Gastroesophageal sphincter (tissue), 4 donors: Measurements from ENCODE around the gene CHRNA4. TPM values are rescaled to one million over a fixed set of nuclear protein-coding genes. Genes with fewer than 3 reads are reported as not detected.

Experiments used
- ATAC-seq: fragments of 150-250 bp; one replicate; pipeline ENCODE4 v1.9.1; 2016; ENCODE audit warnings: mild to moderate bottlenecking, moderate library complexity
- H3K27ac ChIP-seq, 4 donors: fragments of 200-600 bp; sonication (generic) in 3 of 4; 1 replicate in 3 of 4; 2 replicates in 1 of 4; pipeline ENCODE4 v1.5.1; 2016 to 2019
- H3K27me3 ChIP-seq: fragments of 200-600 bp; sonication (generic); one replicate; pipeline ENCODE4 v1.5.1; 2019
- H3K36me3 ChIP-seq, 2 donors: fragments of 200-600 bp; sonication (generic); one replicate each; pipeline ENCODE4 v1.5.1; 2019; ENCODE audit warnings: control low read depth in 1 of 2
- H3K4me1 ChIP-seq, 3 donors: fragments of 200-600 bp; sonication (generic); 1 replicate in 2 of 3; 2 replicates in 1 of 3; pipeline ENCODE4 v1.5.1; 2016 to 2019; ENCODE audit warnings: control low read depth in 2 of 3
- H3K4me3 ChIP-seq, 2 donors: fragments of 200-600 bp; sonication (generic); one replicate each; pipeline ENCODE4 v1.5.1; 2019; ENCODE audit warnings: mild to moderate bottlenecking in 1 of 2, moderate library complexity in 1 of 2
- H3K9me3 ChIP-seq, 3 donors: fragments of 200-600 bp; sonication (generic); one replicate each; pipeline ENCODE4 v1.5.1; 2017 to 2019; ENCODE audit warnings: control low read depth in 2 of 3
- CTCF ChIP-seq, 4 experiments: fragments of 200-600 bp in 2 of 4; fragments of 450-650 bp in 2 of 4; sonication (generic) in 1 of 4; IDR thresholded peaks; one replicate each; pipeline ENCODE4 v1.5.1; 2017 to 2019; ENCODE audit warnings: antibody characterized with exemption in 4 of 4, mild to moderate bottlenecking in 2 of 4, moderate library complexity in 2 of 4
- EP300 ChIP-seq: sonication (generic); formaldehyde crosslinking; IDR thresholded peaks from one replicate; pipeline ENCODE4 v1.6.1; 2017; ENCODE audit warnings: antibody characterized with exemption, mild to moderate bottlenecking
- POLR2A ChIP-seq, 2 donors: fragments of 450-650 bp; IDR thresholded peaks; one replicate each; pipeline ENCODE4 v1.6.1; 2017; ENCODE audit warnings: antibody characterized with exemption in 2 of 2, mild to moderate bottlenecking in 2 of 2, moderate library complexity in 1 of 2
- POLR2AphosphoS5 ChIP-seq: sonication (generic); formaldehyde crosslinking; IDR thresholded peaks from one replicate; pipeline ENCODE4 v1.6.1; 2017; ENCODE audit warnings: antibody characterized with exemption
- WGBS, 2 donors: methylation state at CpG; one replicate each; pipeline ENCODE4 v1.1.5; 2018; ENCODE audit warnings: low coverage in 1 of 2; 5-methylcytosine and 5-hydroxymethylcytosine counted together
- total RNA-seq, 4 donors: library from RNA; depleted of rRNA; stranded (reverse); fragments of >200 nt; gene quantifications; one replicate each; pipeline ENCODE4 v1.1.0, GENCODE V29; 2016

CHRNA4 gene
- total RNA-seq, 4 donors from 2014 or later, result not detected

- H3K27ac ChIP-seq, result no peak overlapping the region
- peaks cover 0 to 22% (median 0%) of the 10 kb centered on the region in 3 donors for H3K4me1 ChIP-seq
- TF ChIP-seq EP300 (no peak), POLR2AphosphoS5 (no peak), CTCF (IDR thresholded peaks at IDR 0.05) (no peak), POLR2A (IDR thresholded peaks at IDR 0.05) (no peak)
- peaks cover 92% of the 10 kb centered on the region for H3K27me3 ChIP-seq
- H3K4me3 ChIP-seq, result no peak overlapping the region
- WGBS, 2 donors, result 95% methylated on average over 6 of the region's 8 CpGs; no CpG with 5 or more reads in 1 of the 2 donors
- no peaks in the 10 kb centered on the region for H3K36me3 ChIP-seq
- no peaks in the 10 kb centered on the region for H3K9me3 ChIP-seq
- ATAC-seq, result no peak
These were observed 4.6 kb downstream of the CHRNA4 start for GRCh38 chr20:63356511-63356910.

- no peak for ATAC-seq
- Histone ChIP-seq H3K36me3 (no peaks in the 10 kb centered on the region), H3K27me3 (peaks cover 87% of the 10 kb centered on the region), H3K4me3 (no peak overlapping the region), H3K4me1 (peaks cover 0 to 18% (median 0%) of the 10 kb centered on the region in 3 donors), H3K27ac (no peak overlapping the region), H3K9me3 (no peaks in the 10 kb centered on the region)
- TF ChIP-seq POLR2AphosphoS5 (no peak), CTCF (IDR thresholded peaks at IDR 0.05) (no peak), POLR2A (IDR thresholded peaks at IDR 0.05) (no peak), EP300 (no peak)
- no CpG with 5 or more reads among the region's 11 CpGs for WGBS, 2 donors
These were observed 5.3 kb downstream of the CHRNA4 start for GRCh38 chr20:63355781-63356295.

GRCh38 chr20:63354636-63355350, 6.4 kb downstream of the CHRNA4 start:
- Histone ChIP-seq H3K4me1 (peaks cover 0 to 13% (median 0%) of the 10 kb centered on the region in 3 donors), H3K9me3 (no peaks in the 10 kb centered on the region), H3K27me3 (peaks cover 78% of the 10 kb centered on the region), H3K4me3 (no peak overlapping the region), H3K36me3 (no peaks in the 10 kb centered on the region), H3K27ac (no peak overlapping the region)
- 97 to 100% methylated on average over 1 to 7 of the region's 25 CpGs for WGBS, 2 donors
- no peak for TF ChIP-seq POLR2A (IDR thresholded peaks at IDR 0.05)
- no peak for TF ChIP-seq EP300
- no peak for TF ChIP-seq CTCF (IDR thresholded peaks at IDR 0.05)
- TF ChIP-seq POLR2AphosphoS5, result no peak
- no peak for ATAC-seq

GRCh38 chr20:63352811-63353221, 8.3 kb downstream of the CHRNA4 start:
- Histone ChIP-seq H3K9me3 (no peaks in the 10 kb centered on the region), H3K4me3 (no peak overlapping the region), H3K36me3 (no peaks in the 10 kb centered on the region), H3K27me3 (peaks cover 78% of the 10 kb centered on the region), H3K4me1 (peaks cover 0 to 13% (median 0%) of the 10 kb centered on the region in 3 donors), H3K27ac (no peak overlapping the region)
- WGBS, 2 donors, result 67% methylated on average over 1 of the region's 12 CpGs; no CpG with 5 or more reads in 1 of the 2 donors
- no peak for ATAC-seq
- no peak for TF ChIP-seq EP300
- no peak for TF ChIP-seq CTCF (IDR thresholded peaks at IDR 0.05)
- no peak for TF ChIP-seq POLR2A (IDR thresholded peaks at IDR 0.05)
- TF ChIP-seq POLR2AphosphoS5, result no peak
